GF-D8 (cell line): ENCODE measurements around the gene PRDM5.

ENCODE experiments used
- DNase-seq: peaks from one replicate; lab custom pipeline; 2025; lab: John Stamatoyannopoulos, UW

The PRDM5 gene

DNA sequence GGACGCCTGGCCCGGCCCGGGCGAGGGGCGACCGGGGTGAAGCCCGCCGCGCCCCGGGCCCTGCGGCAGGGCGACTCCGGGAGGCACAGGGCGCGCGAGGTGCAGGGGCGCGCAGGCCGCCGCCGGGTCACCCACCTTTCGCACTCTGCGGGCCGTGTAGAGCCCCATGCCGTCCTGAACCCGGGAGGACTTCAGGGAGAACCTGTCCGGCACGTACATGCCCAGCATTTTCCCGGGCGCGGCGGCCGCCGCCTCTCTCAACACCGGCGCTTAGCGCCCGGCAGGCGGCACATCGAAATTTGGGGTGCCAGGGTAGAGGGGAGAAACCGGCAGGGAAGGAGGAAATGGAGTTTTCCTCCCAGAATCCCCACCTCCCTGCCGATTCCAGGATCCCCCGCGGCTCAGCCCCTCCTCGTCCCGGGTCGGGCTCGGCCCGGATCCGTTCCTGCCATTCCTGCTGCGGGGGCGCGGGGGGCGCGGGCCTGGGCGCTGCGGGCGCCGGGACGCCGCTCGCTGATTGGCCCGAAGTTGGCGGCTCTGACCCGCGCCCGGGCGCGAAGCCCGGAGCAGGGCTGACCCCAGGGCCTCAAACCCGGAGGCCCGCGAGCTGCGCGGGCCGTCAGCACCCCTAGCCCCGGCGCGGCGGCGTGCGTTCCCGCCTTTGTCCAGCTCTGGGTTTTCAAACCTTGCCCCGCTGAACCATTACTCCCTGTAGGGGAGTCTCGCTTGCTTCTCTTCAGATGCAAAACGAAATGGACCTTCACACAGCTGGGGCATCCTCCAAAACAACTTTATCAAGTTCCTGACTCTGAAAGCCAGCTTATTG, at the start of gene PRDM5:
PRDM5 (minus strand) TSS at position 346 of the 826 bp plus-strand sequence; CDS start at position 228, 118 bp downstream.
- no peak for DNase-seq

DNA sequence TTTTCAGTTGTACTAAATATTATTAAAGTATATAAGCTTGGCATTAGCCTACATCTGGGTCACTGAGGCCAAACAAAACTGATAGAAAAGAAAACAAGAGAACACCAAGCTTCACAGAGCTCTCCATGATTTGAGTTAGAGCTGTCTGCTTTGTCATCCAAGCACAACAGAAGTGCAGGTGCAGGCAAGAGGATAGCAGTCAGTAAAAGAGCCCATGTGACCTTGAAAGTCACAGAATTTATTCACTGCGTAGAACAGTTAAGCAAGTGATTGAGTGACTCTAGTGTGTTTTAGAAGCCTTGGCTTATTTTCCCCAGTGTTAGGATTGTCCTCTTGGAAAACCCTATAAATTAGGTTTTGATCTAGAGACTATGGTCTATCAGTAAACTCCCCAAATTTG, 49.4 kb upstream of the PRDM5 start:
- DNase-seq: no peak

DNA sequence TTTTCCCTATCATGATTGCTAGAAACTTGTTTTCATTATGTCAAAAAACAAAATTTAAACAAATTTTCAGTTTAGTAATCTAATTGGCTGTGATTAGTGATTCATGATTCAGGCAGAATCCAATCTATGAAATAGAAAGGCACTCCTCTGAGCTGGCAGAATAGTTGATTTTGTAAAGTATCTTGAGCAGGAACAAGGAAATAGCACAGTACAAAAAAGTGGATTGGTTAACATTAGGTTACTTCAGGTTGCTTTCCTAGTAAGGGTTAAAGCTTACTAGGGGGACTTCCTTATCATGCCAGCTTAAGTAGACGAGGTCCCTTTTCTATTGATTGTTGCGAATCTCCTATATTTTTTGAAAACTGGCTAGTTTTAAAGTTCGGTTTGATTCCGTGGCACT, 43.4 kb upstream of the PRDM5 start:
- no peak for DNase-seq

DNA sequence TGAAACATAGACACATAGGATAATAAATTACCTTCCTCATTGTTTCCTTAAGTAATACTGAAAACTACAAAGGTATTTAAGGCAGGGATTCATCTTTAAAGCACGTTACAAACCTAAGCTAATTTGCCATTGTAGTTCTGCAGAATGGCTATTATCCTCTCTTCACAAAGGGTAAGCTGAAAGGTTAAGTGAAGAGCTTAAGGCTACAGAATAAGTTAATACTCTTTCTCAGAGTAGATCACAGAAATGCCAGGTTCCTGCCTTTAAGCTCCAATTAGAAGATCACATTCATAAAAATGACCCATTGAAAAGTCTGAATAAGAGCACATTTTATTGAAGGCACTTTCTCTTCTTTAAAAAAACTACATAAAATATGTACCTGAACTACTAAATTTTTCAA, 42.1 kb upstream of the PRDM5 start:
- no peak for DNase-seq

DNA sequence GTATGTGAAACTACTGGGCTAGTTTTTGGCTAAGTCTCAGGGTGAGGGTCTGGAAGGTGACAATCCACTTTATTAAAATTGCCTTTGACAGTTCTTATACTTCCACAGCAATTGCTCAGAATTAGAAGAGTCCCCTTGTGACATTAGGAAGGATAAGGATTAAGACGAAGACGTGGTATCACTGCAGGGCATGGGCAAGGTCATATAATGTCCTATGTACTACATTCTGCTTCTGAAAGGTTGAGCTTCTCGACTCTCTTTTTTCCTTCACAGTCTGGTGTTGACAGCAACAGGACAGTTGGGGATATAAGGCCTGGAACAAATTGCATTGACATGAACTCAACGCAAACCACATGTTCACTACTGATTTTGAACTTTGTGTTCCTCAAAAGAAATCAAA, 40.9 kb upstream of the PRDM5 start:
- DNase-seq: no peak

DNA sequence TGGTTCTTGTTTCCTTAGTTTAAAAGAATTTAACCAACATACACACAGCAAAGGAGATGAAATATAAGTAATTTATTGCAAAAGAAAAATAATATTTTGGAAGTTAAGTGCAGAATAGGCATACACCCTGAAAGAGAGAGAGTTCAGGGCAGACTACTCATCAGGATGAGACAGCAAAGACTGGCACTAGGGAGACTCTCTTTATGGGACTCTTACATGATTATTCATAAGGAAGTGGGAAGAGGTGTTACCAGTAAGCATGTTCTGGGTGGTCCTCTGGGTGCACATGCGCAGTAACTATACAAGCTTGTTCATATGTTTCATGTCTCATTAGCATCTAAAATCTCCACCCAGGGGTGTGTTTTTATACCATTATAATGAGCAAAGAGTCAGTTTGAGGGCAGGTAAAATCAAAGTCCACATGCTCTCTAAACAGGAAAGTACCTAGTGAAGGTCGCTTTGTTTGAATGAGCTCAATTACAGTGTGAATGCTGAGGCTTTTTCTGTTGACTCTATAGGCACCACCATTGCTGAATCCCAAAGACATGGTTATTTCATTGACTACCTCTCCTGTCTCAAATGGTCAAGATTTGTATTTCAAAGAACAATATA, 38.2 kb upstream of the PRDM5 start:
- no peak for DNase-seq

DNA sequence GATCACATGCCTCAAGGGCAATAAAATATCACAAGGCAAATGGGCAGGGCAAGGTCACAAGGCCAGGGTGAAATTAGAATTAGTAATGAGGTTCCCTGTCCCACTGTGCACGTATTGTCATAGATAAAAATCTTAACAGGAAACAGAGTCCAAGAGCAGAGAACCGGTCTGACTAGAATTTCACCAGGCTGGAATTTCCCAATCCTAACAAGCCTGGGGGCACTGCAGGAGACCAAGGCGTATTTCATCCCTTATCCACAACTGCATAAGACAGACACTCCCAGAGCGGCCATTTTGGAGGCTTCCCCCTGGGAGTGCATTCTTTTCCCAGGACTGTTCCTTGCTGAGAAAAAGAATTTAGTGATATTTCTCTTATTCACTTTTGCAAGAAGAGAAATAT, 25.9 kb upstream of the PRDM5 start:
- DNase-seq: no peak

DNA sequence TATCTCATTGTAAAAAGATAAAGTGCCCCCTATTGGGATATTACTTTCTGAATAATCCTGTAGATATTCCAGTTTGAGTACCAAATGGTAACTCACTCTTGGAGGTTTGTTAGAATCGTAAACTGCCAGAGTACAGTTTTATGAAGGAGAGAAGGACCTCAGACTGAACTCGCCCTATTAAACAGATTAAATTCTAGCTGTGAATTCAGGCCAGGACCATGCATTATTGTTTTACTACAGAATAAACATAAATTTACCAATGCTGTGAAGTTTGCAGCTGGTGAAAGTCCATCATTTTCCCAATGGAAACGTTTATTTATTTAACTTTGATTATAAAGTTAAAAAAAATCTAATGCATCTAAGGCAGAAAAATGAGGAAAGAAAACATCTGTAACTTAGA, 20.2 kb upstream of the PRDM5 start:
- DNase-seq: no peak

DNA sequence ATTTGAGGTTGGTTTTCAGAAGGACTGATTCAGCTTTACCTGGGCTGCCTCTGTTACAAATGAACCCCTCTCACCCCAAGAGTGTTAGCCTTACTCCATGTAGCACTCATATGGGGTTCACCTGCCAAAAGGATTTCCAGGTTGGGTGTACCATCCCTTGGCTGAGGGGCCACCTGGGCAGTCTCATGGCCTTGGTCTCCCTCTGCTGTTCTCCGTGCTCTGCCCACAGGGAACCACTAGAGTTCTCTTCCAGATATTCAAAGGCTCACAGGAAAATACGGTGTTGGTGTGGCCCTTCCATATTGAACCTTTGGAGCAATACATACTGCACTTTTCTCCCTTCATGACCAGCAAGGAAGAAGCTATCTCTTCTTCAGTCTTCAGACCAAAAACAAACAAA, 18.0 kb upstream of the PRDM5 start:
- DNase-seq: no peak

DNA sequence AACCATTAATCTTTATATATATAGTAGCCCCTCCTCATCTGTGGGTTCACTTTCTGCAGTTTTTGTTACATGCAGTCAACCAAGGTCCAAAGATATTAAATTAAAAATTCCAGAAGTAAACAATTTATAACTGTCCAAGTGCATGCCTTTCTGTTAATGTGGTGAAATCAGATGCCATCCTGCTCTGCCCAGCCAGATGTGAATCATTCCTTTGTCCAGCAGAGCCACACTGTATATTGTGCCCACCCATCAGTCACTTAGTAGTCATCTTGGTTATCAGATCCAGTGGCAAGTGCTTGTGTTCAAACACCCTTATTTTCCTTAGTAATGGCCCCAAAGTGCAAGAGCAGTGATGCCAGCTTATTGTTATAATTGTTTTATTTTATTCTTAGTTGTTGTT, 17.2 kb upstream of the PRDM5 start:
- no peak for DNase-seq

DNA sequence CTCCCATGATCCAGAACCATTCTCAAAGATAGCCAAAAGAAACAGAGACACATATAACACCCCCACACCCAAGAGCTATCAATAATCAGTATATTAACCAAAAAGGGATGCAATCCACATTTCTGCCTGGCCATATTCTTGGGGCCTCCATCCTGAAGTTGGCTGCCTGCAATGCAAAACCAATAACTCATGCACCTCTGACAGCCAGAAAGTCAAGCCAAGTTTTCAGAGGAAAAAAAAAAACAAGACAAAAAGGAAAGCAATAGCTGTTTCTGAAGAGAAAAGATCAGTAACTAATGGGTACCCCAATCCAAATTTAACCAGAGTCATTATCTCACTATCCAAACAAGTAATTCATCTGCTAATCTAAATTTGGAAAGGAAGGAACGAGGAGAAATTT, 7.3 kb upstream of the PRDM5 start:
- no peak for DNase-seq

DNA sequence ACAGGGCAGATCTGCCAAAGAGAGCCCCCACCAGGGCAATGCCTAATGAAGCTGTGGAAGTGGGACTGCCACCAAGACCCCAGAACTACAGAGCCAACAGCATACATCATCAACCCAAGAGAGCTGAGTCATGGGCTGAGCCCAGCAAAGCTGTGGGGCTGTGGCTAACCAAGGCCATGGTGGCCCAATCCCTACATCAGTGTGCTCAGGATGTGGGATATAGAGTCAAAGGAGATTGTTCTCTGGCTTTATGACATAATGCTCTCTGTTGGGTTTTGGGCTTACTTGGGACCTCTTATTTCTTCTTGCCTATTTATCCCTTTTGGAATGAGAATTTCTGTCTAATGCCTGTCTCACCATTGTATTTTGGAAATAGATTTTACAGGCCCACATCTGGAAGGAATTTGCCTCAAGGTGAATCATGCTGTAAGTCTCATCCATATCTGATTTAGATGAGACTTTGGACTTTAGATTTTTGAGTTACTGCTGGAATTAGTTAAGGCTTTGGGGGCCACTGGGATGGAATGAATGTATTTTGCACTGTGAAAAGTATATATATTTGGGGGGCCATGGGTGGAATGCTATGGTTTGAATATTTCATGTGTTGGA, 5.4 kb upstream of the PRDM5 start:
- DNase-seq: no peak

DNA sequence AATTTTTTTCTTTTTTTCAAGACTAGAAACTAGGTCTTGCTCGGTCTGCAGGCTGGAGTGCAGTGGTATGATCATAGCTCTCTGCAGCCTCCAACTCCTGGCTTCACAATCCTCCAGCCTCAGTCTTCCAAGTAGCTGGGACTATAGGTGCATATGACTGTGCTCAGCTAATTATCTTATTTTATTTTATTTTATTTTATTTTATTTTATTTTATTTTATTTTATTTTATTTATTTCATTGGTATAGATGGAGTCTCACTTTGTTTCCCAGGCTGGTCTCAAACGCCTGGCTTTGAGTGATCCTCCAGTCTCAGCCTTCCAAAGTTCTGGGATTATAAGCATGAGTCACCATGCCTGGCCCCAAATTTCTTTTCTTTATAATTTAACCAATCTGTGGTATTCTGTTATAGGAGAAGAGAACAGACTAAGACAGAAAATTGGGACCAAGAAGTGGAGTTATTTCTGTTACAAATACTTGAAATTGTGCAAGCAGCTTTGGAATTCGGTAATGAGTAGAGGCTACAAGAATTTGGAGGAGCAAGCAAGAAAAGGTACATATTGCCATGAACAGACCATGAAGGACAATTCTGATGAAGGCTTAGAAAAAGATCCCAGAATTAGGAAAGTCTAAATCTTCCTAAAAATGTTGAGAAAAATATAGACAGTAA, 4.0 kb upstream of the PRDM5 start:
- no peak for DNase-seq

DNA sequence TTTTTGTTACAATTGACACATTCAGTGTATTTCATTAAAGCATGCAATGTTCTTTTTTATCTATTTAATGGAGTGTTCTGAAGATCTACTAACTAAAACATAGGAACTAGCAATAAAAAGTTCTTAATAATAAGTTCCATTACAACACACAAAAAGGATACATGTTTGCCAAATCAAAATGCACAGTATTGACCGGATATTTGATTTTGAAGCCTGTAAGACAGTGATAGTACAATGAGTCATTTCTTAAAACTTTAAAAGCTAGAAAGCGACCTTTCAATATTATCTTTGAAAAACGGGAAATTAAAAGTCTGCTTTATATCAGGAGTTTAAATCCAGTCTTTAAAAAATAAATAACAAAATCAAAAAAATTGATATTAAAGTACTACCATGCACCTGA, 2.4 kb upstream of the PRDM5 start:
- DNase-seq: no peak

DNA sequence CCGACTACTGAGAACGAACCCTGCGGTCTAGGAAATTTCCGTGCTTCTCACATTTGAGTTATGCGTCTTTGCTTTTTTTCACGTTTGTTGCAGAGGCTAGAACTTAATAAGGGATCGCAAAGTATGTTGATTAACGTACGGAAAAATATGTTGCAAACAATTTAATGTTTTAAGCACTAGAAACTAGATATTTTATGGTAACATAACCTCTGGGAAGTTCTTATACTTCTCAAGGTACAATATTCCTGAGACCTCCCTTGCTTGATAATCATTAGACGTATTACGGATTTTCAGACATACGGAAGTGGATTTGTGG, 639 bp upstream of the PRDM5 start:
- no peak for DNase-seq

DNA sequence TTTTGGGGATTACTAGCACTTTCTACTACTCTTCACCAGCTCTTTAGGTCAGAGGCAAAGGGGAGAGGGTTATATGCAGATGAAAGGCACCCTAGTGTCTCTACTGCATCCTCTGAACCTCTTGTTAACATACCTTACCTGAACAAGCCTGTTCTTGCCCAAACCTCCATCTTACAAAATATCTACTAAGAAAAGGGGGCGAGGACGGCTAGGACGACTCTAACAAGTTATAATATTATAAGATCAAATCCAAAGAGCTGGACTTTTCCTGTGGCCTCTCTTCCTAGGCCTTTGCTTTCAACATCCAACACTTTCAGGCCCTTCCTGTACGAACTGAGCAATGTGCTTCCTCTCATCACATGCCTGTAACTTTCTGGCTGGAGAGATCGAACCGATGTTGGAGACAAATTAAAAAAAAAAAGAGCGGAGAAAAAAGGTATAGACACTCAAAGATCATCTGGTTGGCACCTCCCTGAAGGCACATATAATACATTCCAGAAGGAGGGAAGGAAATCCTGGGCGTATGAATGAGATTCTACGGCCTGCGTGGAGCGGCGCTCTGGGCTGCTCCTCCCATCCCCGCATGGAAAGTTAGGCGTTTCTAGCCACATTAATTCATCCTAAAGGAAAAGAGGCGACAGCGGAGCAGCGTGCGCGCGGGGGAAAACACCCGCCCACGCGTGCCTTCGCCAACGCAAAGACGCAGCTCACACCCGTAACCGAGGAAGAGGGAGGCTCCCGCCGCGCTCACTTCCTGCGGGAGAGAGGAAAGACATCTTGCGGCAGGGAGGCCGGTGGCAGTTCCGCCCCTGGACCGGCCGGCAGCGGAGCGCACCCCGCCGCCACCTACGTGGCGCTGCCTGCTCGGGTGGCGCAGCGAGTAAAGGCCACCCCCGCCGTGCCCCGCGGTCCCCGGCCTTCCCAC, 808 bp downstream of the PRDM5 start:
- no peak for DNase-seq

DNA sequence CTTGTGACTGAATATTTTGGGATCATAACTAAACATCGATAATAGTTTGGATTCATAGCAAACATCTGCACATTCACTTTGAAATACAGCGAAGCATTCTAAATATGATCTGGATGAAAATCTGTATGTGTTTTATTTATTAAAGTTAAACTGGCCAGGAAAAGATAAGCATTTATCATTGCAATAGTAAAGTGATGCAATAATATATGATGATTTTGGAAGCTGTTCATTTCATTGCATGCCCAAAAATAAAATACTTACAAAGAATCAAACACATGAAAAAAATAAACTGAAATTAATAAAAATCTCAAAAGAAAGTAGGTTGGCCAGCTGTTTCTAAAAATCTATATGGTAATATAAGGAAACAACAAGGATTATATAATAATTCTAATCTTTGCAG, 1.9 kb downstream of the PRDM5 start:
- no peak for DNase-seq

DNA sequence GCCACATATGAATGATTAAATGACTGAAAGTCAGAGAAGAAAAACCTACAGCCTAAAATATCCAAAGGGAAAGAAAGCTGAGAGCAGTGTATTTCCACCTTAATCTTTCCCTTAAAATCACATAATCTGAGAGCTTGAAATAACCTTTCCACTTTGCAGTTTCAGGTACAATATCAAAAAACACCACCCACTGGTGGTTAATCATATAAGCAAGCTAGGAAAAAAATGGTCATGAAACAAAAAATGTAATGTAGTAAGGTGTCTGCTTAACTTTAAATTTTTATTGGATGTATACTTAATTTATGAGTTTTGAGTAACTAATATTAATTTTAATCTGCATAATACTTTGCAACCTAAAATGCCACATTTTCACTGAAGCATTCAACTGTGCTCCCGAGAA, 3.2 kb downstream of the PRDM5 start:
- no peak for DNase-seq

DNA sequence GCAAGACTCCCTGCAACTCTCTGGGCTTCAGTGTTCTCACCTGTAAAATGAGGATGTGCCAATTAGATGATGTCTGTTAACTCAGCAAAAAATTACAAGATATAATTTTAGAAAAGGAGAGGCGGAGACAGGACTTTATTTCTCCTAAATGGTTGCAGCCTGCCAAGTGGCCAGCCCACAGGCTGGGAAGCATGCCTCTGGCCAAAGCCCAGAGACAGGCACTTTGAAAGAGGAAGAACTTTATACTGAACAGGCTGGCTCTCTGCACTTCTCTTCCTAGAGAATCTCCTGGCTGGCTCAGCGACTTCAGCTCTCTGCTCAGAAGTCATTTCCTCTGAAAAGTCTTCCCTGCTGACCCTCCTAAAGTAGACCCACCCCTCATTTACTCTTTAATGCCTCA, 3.7 kb downstream of the PRDM5 start:
- DNase-seq: no peak

DNA sequence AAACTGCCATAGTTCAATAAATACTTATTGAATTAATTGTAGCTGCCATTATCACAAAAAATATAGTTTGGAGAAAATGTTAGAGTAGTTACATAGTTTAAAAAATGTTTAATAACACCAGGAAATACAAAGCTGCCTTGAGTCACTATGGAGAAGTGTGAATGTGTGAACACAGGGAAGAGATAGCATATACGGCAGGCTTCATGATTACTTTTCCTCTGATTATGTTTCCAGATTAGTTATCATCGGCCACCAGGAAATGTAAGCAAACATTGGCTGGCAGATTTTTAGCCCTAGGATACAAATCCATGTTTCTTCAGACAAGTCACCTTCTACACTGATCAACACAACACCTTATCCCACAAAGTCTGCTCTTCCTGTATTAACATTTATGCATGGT, 4.4 kb downstream of the PRDM5 start:
- no peak for DNase-seq

DNA sequence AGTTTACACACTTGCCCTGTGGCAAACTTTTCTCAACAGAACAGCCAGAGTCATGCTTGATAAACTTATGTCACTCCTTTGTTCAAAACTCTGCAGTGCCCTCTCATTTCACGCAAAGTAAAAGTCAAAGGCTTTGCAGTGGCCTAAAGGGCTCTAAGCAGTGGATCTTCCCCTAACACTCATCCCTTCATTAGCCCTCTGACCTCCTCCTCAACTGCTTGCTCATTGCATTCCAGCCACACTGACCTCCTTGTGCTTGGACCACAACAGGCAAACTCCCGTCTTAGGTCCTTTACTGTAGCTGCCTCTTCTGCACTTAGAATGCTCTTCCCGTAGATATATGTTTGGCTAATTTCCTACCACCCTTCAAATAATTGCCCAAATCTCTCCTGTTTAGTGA, 5.6 kb downstream of the PRDM5 start:
- DNase-seq: no peak

DNA sequence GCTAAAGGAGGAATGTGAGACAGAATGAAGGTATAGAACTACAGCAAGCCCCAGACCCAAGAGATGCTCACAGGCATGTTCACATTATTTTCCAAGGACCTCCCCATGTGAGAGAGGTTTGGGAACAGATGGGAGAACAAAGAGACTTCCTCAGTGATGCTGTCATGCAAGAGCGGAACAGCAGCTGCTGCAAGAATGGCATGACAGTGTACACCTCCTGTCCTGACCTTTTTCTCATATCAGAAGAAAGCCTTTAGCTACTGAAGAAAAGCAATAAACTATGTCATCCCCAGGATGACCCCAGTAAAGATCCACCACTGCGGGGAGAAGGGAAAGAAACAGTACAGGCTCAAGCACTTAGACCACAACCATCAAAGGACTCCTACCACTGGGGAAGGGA, 7.2 kb downstream of the PRDM5 start:
- no peak for DNase-seq
